Neural progenitor cell (in vitro differentiated cells): ENCODE data around the gene GNAS-AS1.

Experiments
- CTCF ChIP-seq: fragments of 200-600 bp; sonication (generic); IDR thresholded peaks from 2 replicates; pipeline ENCODE4 v1.5.1; 2017; ENCODE audit warnings: antibody characterized with exemption, mild to moderate bottlenecking
- EZH2 ChIP-seq: fragments of 200-600 bp; sonication (generic); IDR thresholded peaks from 2 replicates; pipeline ENCODE4 v1.6.1; 2017; ENCODE audit warnings: antibody characterized with exemption, mild to moderate bottlenecking, moderate library complexity
- EZH2phosphoT487 ChIP-seq: fragments of 200-600 bp; sonication (generic); IDR thresholded peaks from 2 replicates; pipeline ENCODE4 v1.6.1; 2017; ENCODE audit warnings: antibody characterized with exemption

GRCh38 chr20:58868795-58869194, 18.1 kb upstream of the GNAS-AS1 start:
- peak; percentile 64 for TF ChIP-seq CTCF
- no peak for TF ChIP-seq EZH2phosphoT487
- TF ChIP-seq EZH2 = no peak
